GM18873 (cell line): ENCODE measurements around the gene SIRPA.

Experiments used
- ATAC-seq: cut with Tn5 transposase; IDR thresholded peaks from one replicate; pipeline ENCODE4 v1.9.1; 2021; ENCODE audit warnings: mild to moderate bottlenecking, moderate library complexity, moderate number of reproducible peaks; ENCODE audit not compliant: unreplicated experiment, low FRiP score

SIRPA gene

GRCh38 chr20:1928154-1928553 lies 32.9 kb downstream of the SIRPA start:
- ATAC-seq, result no peak

- ATAC-seq, result no peak
Measured at GRCh38 chr20:1928782-1929181, 33.6 kb downstream of the SIRPA start.

DNA sequence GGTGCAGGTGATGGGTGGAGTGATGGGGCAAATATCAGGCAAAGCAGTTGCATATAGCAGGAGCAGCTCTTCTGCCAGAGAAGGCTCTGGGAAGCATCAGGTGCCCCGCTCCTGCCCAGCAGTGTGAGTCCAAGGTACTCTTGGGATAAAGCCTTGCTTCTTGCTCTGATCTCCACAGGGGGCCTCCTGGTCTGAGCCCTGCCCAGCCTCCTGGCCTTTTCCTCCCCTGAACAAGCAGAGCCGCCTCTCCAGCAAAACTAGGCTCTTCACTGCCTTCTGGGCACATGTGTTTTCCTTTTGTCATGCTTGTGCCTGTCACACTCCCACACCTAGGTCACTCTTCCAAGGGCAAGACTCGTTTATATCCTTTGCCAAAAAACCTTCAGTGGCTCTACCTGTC lies 34.3 kb downstream of the SIRPA start:
- no peak for ATAC-seq

DNA sequence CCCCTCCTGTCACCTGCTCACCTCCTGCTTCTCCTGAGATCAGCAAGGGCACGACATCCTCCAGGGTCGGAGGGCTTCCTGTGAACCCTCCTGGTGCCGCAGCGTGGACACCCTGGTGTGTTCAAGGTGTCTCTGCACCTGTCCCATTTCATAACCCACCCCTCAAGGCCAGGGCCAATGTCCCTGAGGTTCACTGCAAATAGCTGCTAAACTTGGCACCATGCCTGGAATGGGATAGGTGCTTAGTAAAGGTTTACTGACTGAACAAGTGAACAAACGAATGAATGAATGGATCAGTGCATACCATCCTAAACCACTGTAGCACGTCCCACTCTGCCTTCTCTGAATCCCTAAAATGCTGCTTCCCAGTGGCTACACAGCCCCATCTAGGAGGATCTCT lies 35.0 kb downstream of the SIRPA start:
- no peak for ATAC-seq

GRCh38 chr20:1931830-1932229 lies 36.6 kb downstream of the SIRPA start:
- ATAC-seq, result no peak

DNA sequence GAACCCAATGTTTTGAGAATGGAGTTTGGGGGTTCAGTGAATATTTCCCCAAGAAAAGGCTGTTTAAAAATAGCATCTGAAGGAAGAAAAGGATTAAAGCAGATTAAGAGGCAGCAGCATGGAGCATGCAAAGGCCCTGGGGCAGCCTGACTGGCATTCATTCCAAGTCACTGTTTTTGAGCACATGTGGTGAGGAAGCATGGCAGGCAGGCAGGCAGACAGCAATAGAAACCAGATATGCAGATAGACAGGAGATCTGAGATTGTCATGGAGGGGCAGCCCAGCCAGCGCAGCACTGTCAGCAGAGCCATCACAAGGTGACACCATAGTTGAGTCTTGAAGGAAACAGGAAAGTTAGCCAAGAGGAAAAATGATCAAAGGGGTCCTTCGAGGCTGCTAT lies 37.8 kb downstream of the SIRPA start:
- no peak for ATAC-seq

GRCh38 chr20:1933465-1933870 lies 38.3 kb downstream of the SIRPA start:
- no peak for ATAC-seq

DNA sequence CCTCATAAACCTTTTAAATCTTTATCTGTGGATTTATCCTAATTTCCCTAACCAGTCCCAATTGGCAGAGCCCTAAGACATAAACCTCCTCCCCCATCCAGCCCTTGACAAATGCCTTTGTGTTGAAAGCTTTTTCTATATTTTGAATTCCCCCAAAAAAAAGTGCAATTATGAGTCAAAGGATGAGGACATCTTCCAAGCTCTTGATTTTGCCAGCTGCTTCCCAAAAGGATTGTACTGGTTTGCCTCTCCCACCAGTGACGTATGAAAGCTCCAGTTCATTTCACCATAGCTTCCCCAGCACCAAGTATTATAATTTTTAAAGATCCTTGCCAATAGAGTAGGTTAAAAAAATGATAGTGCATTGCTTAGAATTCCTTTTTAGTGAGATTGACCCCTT lies 38.9 kb downstream of the SIRPA start:
- ATAC-seq, result no peak

- ATAC-seq, result no peak
Measured at GRCh38 chr20:1934721-1935573, 39.7 kb downstream of the SIRPA start.

GRCh38 chr20:1935696-1936366 lies 40.6 kb downstream of the SIRPA start:
- no peak for ATAC-seq

DNA sequence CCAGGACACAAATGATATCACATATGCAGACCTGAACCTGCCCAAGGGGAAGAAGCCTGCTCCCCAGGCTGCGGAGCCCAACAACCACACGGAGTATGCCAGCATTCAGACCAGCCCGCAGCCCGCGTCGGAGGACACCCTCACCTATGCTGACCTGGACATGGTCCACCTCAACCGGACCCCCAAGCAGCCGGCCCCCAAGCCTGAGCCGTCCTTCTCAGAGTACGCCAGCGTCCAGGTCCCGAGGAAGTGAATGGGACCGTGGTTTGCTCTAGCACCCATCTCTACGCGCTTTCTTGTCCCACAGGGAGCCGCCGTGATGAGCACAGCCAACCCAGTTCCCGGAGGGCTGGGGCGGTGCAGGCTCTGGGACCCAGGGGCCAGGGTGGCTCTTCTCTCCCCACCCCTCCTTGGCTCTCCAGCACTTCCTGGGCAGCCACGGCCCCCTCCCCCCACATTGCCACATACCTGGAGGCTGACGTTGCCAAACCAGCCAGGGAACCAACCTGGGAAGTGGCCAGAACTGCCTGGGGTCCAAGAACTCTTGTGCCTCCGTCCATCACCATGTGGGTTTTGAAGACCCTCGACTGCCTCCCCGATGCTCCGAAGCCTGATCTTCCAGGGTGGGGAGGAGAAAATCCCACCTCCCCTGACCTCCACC lies 42.2 kb downstream of the SIRPA start:
- no peak for ATAC-seq

GRCh38 chr20:1938464-1939269 lies 43.5 kb downstream of the SIRPA start:
- no peak for ATAC-seq

DNA sequence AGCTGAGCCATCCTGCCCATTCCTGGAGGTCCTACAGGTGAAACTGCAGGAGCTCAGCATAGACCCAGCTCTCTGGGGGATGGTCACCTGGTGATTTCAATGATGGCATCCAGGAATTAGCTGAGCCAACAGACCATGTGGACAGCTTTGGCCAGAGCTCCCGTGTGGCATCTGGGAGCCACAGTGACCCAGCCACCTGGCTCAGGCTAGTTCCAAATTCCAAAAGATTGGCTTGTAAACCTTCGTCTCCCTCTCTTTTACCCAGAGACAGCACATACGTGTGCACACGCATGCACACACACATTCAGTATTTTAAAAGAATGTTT lies 44.0 kb downstream of the SIRPA start:
- ATAC-seq, result no peak

GRCh38 chr20:1940581-1940980 lies 45.4 kb downstream of the SIRPA start:
- ATAC-seq, result no peak

GRCh38 chr20:1941226-1941625 lies 46.0 kb downstream of the SIRPA start:
- no peak for ATAC-seq

DNA sequence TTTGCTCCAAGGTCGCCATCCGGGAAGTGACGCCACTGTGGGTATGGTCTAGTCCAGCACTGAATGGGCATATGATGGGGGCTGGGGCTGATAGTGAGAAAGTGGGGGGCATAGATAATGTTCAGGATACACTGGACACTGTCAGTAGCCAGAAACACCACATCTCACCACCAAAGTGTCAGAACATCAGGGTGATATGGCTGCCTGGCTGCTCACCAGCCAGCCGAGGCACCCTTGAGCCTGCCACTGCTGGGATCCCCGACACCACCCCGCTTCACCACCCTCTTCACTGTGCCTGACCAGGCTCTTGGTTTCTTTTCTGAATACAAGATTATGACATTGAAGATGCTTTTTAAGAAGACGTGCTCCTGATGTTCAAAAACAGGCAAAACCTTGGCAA lies 46.9 kb downstream of the SIRPA start:
- ATAC-seq, result no peak

DNA sequence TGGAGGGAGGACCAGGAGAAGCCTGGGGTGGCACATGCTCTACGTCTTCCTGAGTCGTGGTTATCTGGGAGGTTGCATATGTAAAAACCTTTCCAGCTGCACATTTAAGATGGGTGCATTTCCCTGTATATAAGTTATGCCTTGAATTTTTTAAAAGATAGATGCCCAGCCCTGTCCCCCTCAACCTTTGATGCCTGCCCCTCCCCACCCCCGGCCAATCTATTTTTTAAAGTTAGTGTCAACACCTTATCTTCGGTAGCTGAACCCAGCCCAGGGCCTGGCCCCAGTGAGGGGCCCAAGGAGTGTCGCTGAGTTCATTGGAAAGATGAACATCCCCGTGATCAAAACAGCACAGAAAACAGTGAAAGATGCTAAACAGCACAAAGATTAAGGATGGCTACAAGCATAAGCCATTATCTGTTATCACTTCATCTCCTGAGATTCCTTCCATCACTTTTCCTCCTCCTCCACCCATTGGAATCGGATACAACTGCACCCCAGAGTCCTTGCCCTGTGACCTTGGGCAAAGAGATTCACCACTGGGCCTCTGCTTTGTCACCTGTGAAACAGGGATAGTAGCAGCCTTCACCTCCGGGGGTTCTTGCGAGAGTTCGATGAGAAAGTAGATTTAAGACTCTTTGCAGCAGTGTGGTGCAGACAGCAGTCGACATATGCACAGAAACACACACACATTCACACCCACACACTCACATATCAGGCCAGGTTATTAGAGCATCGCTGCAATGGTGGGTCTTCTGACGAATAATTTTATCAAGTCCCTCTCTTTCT lies 47.5 kb downstream of the SIRPA start:
- no peak for ATAC-seq

- no peak for ATAC-seq
Measured at GRCh38 chr20:1943275-1944002, 48.2 kb downstream of the SIRPA start.

- no peak for ATAC-seq
Measured at GRCh38 chr20:1944345-1945091, 49.3 kb downstream of the SIRPA start.
